Panc1 (cell line): ENCODE measurements around the gene SOX5. TPM values are rescaled to one million over a fixed set of nuclear protein-coding genes. Genes with fewer than 3 reads are reported as not detected.

ENCODE experiments used
- ATAC-seq: fragments of 200-7000 bp; cut with Tn5 transposase; 2 replicates; pipeline ENCODE4 v1.9.1; 2020; ENCODE audit warnings: mild to moderate bottlenecking, moderate library complexity
- BruUV-seq: library from RNA; stranded (reverse); fragments of 400-500 nt; replicated peaks from 2 replicates; lab custom pipeline; 2021; lab: Mats Ljungman, UMichigan
- CTCF ChIA-PET: fragments of 300-600 bp; sonication (Branson Sonifier 250); formaldehyde crosslinking; loops from one replicate; lab custom pipeline; 2022; ENCODE audit warnings: antibody characterized with exemption; lab: Charles Lee
- POLR2A ChIA-PET: fragments of 300-600 bp; sonication (Branson Sonifier 250); formaldehyde crosslinking; loops from one replicate; lab custom pipeline; 2022; ENCODE audit warnings: antibody characterized with exemption; lab: Charles Lee
- DNase-seq: peaks from one replicate; pipeline ENCODE4 v3.0.0-alpha.2; 2010; ENCODE audit warnings: low read depth, low spot score
- H3K27ac ChIP-seq: 2 replicates; pipeline ENCODE4 v1.5.1; 2011; ENCODE audit warnings: mild to moderate bottlenecking, low read length, inconsistent platforms
- H3K27me3 ChIP-seq: fragments of 200-500 bp; sonication (Bioruptor generic); 2 replicates; pipeline ENCODE4 v1.6.0; 2014; ENCODE audit warnings: low read length, inconsistent platforms; ENCODE audit not compliant: control insufficient read depth, insufficient read depth
- H3K36me3 ChIP-seq: fragments of 200-500 bp; sonication (Bioruptor generic); 2 replicates; pipeline ENCODE4 v1.5.1; 2014; ENCODE audit warnings: inconsistent platforms, mild to moderate bottlenecking, low read length, moderate library complexity; ENCODE audit not compliant: control insufficient read depth, insufficient read depth
- H3K4me1 ChIP-seq: 2 replicates; pipeline ENCODE4 v1.5.1; 2011; ENCODE audit warnings: inconsistent platforms, mild to moderate bottlenecking, low read length, moderate library complexity; ENCODE audit not compliant: control insufficient read depth, insufficient read depth
- H3K4me3 ChIP-seq, 2 experiments: 2 replicates each; pipeline ENCODE4 v1.5.1; 2011 to 2012; ENCODE audit warnings: low read depth in 2 of 2, low read length in 2 of 2, mild to moderate bottlenecking in 2 of 2, inconsistent platforms in 1 of 2, moderate library complexity in 1 of 2
- H3K9me3 ChIP-seq: fragments of 200-500 bp; sonication (Bioruptor generic); 2 replicates; pipeline ENCODE4 v1.5.1; 2014; ENCODE audit warnings: low read depth, mild to moderate bottlenecking, inconsistent platforms, low read length, moderate library complexity; ENCODE audit not compliant: control insufficient read depth, insufficient read depth
- CTCF ChIP-seq: fragments of 450-650 bp; IDR thresholded peaks from 2 replicates; pipeline ENCODE4 v1.5.1; 2017; ENCODE audit warnings: mild to moderate bottlenecking
- POLR2AphosphoS5 ChIP-seq: IDR thresholded peaks from 2 replicates; pipeline ENCODE4 v1.6.1; 2012; ENCODE audit warnings: mild to moderate bottlenecking, low read depth, low read length, moderate library complexity
- REST ChIP-seq, 2 experiments: IDR thresholded peaks; 2 replicates each; pipeline ENCODE4 v1.6.1; 2011 to 2012; ENCODE audit warnings: low read depth in 2 of 2, control low read depth in 1 of 2, low read length in 1 of 2, mild to moderate bottlenecking in 1 of 2, moderate library complexity in 1 of 2; ENCODE audit not compliant: insufficient read depth in 1 of 2
- SIN3A ChIP-seq: IDR thresholded peaks from 2 replicates; pipeline ENCODE4 v1.6.1; 2012; ENCODE audit warnings: low read depth, mild to moderate bottlenecking, low read length, moderate library complexity, borderline replicate concordance; ENCODE audit not compliant: insufficient read depth
- TCF7L2 ChIP-seq: IDR thresholded peaks from 2 replicates; pipeline ENCODE4 v1.6.1; 2011; ENCODE audit warnings: mild to moderate bottlenecking, low read depth, low read length, inconsistent platforms
- in situ Hi-C: cut with HindIII; loops from 2 replicates; pipeline ENCODE4 v1.10.0; 2016; ENCODE audit warnings: low sequenced_read_pairs, low pct_unique_long_range_greater_than_20kb
- intact Hi-C: fragments of 100-400 bp; cut with micrococcal nuclease; formaldehyde crosslinking; loops from one replicate; pipeline ENCODE4 v1.10.0; 2022; ENCODE audit not compliant: unreplicated experiment
- total RNA-seq: library from RNA; stranded (reverse); gene quantifications from one replicate; pipeline ENCODE4 v1.2.1, GENCODE V29; 2021; ENCODE audit not compliant: unreplicated experiment

The SOX5 gene
- total RNA-seq, 1 experiment from 2014 or later = 0.23 TPM

- no peaks in the 10 kb centered on the region for H3K9me3 ChIP-seq
- no peak overlapping the region for H3K27ac ChIP-seq
- ATAC-seq = no peak
- intact Hi-C loops = no loop called here
- H3K4me1 ChIP-seq = no peaks in the 10 kb centered on the region
- H3K36me3 ChIP-seq = no peaks in the 10 kb centered on the region
- no peak overlapping the region for H3K4me3 ChIP-seq
- DNase-seq = no peak
- BruUV-seq = no TSS peak
- CTCF ChIA-PET = no interaction called here
- no peaks in the 10 kb centered on the region for H3K27me3 ChIP-seq
- in situ Hi-C loops = no loop called here
- POLR2A ChIA-PET = no interaction called here
- TF ChIP-seq CTCF (no peak), TCF7L2 (no peak), REST (IDR thresholded peaks at IDR 0.05; ENCODE audit: insufficient read depth in 1 of 2, low read depth in 2 of 2, low read length in 1 of 2) (no peak), POLR2AphosphoS5 (no peak), SIN3A (no peak)
These were observed 198.5 kb downstream of the SOX5 start for GRCh38 chr12:23750923-23751322.

- no peak for DNase-seq
- no peak for ATAC-seq
- H3K4me1 ChIP-seq = no peaks in the 10 kb centered on the region
- no peak overlapping the region for H3K27ac ChIP-seq
- H3K27me3 ChIP-seq = no peaks in the 10 kb centered on the region
- TF ChIP-seq TCF7L2 (no peak), REST (IDR thresholded peaks at IDR 0.05; ENCODE audit: insufficient read depth in 1 of 2, low read depth in 2 of 2, low read length in 1 of 2) (no peak), POLR2AphosphoS5 (no peak), CTCF (no peak), SIN3A (no peak)
- intact Hi-C loops (no loop called here), in situ Hi-C loops (no loop called here)
- ChIA-PET POLR2A (no interaction called here), CTCF (no interaction called here)
- BruUV-seq = no TSS peak
- no peak overlapping the region for H3K4me3 ChIP-seq
- no peaks in the 10 kb centered on the region for H3K9me3 ChIP-seq
- H3K36me3 ChIP-seq = no peaks in the 10 kb centered on the region
These were observed 204.8 kb downstream of the SOX5 start for GRCh38 chr12:23744696-23745095.
